ENCODE measurements around the gene PIEZO2.
A peak's percentile ranks its signal among the peaks of the same experiment; 100 is the strongest.

Gene PIEZO2

DNA sequence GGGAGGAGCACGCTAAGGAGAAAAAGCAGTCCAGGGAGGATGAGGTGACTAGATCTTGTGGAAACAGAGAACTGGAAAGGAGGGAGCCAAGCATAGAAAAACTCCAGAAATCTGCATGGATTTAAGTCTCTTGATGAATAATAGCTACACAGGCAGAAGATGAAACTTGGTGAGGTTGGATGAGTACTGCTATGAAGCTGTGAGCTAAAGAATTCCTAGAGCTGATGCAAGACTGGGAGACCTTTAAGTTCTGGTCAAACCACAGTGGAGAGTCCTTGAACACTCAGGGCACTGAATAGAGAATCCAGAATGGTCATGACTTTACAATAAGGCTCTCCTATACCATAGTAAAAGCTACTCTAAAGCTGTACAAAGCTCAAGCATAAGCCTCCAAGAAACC, 18.4 kb upstream of the PIEZO2 start:
- no peak overlapping the region for H3K27ac ChIP-seq
- no peaks in the 10 kb centered on the region for H4K20me1 ChIP-seq
- H3K4me3 ChIP-seq: no peak overlapping the region
- no peaks in the 10 kb centered on the region; a peak in 1 of 20 replicates for H3K4me1 ChIP-seq
- H3K9me3 ChIP-seq (replicated peaks in 1 of 11): no peaks in the 10 kb centered on the region; a peak in 1 of 22 replicates
- H3K4me2 ChIP-seq: no peak overlapping the region
- no peak overlapping the region for H3K9ac ChIP-seq
- H3K27me3 ChIP-seq: no peaks in the 10 kb centered on the region
- no peaks in the 10 kb centered on the region for H3K36me3 ChIP-seq
- no peak for TF ChIP-seq Cebpa-rat (IDR thresholded peaks at IDR 0.05)

GRCh38 chr18:11165952-11166351, 16.6 kb upstream of the PIEZO2 start:
- Histone ChIP-seq H3K27ac (no peak overlapping the region), H3K36me3 (no peaks in the 10 kb centered on the region), H4K20me1 (no peaks in the 10 kb centered on the region), H3K27me3 (no peaks in the 10 kb centered on the region), H3K9ac (no peak overlapping the region), H3K4me1 (no peaks in the 10 kb centered on the region), H3K4me2 (no peak overlapping the region), H3K9me3 (replicated peaks in 1 of 11) (no peaks in the 10 kb centered on the region; a peak in 1 of 22 replicates), H3K4me3 (no peak overlapping the region)
- no peak for TF ChIP-seq Cebpa-rat (IDR thresholded peaks at IDR 0.05)

DNA sequence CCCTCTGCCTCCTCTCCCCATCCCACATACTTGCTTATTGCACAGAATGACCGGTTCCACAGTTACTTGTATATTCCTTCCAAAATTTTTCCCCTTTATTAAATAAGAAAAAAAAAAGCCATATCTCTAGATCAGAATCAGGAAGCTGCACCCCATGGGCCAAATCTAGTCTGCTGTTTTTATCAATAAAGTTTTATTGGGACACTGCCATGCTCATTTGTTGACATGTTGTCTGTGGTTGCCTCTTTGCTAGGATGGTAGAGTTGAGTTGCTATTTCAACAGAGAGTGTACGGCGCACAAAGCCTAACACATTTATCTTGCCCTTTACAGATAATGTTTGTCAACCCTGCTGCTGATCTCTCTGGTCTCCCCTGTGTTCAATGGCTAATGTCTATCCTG, 15.8 kb upstream of the PIEZO2 start:
- Histone ChIP-seq H3K4me1 (no peaks in the 10 kb centered on the region), H3K4me3 (no peak overlapping the region), H3K4me2 (no peak overlapping the region), H4K20me1 (no peaks in the 10 kb centered on the region), H3K27ac (no peak overlapping the region), H3K9ac (no peak overlapping the region), H3K36me3 (no peaks in the 10 kb centered on the region), H3K27me3 (no peaks in the 10 kb centered on the region), H3K9me3 (replicated peaks in 1 of 11) (no peaks in the 10 kb centered on the region; a peak in 1 of 22 replicates)
- no peak for TF ChIP-seq Cebpa-rat (IDR thresholded peaks at IDR 0.05)

- no peak overlapping the region for H3K4me3 ChIP-seq
- H4K20me1 ChIP-seq: no peaks in the 10 kb centered on the region
- no peaks in the 10 kb centered on the region for H3K4me1 ChIP-seq
- no peak overlapping the region for H3K9ac ChIP-seq
- no peaks in the 10 kb centered on the region for H3K27me3 ChIP-seq
- H3K9me3 ChIP-seq (replicated peaks in 1 of 11): no peaks in the 10 kb centered on the region; a peak in 1 of 22 replicates
- H3K36me3 ChIP-seq: no peaks in the 10 kb centered on the region
- TF ChIP-seq Cebpa-rat (IDR thresholded peaks at IDR 0.05): no peak
- no peak overlapping the region for H3K27ac ChIP-seq
- H3K4me2 ChIP-seq: no peak overlapping the region
These were observed 14.3 kb upstream of the PIEZO2 start for GRCh38 chr18:11163665-11164064.

GRCh38 chr18:11162889-11163288, 13.5 kb upstream of the PIEZO2 start:
- H3K27ac ChIP-seq: no peak overlapping the region
- no peaks in the 10 kb centered on the region for H3K27me3 ChIP-seq
- no peaks in the 10 kb centered on the region for H3K4me1 ChIP-seq
- no peak overlapping the region for H3K9ac ChIP-seq
- no peaks in the 10 kb centered on the region for H3K36me3 ChIP-seq
- H3K4me2 ChIP-seq: no peak overlapping the region
- TF ChIP-seq Cebpa-rat (IDR thresholded peaks at IDR 0.05): no peak
- H3K4me3 ChIP-seq: no peak overlapping the region
- H3K9me3 ChIP-seq (replicated peaks in 1 of 11): no peaks in the 10 kb centered on the region
- H4K20me1 ChIP-seq: no peaks in the 10 kb centered on the region

GRCh38 chr18:11162462-11162861, 13.1 kb upstream of the PIEZO2 start:
- H3K4me1 ChIP-seq: no peaks in the 10 kb centered on the region
- no peak for TF ChIP-seq Cebpa-rat (IDR thresholded peaks at IDR 0.05)
- H3K4me2 ChIP-seq: no peak overlapping the region
- H3K9ac ChIP-seq: no peak overlapping the region
- no peaks in the 10 kb centered on the region for H3K36me3 ChIP-seq
- H3K27me3 ChIP-seq: no peaks in the 10 kb centered on the region
- H4K20me1 ChIP-seq: no peaks in the 10 kb centered on the region
- H3K4me3 ChIP-seq: no peak overlapping the region
- H3K9me3 ChIP-seq (replicated peaks in 1 of 11): no peaks in the 10 kb centered on the region
- H3K27ac ChIP-seq: no peak overlapping the region

- Histone ChIP-seq H3K27me3 (no peaks in the 10 kb centered on the region), H3K4me2 (no peak overlapping the region), H3K4me1 (peaks cover 0 to 4% (median 0%) of the 10 kb centered on the region in 10 experiments; a peak in 2 of 20 replicates), H3K9ac (no peak overlapping the region), H4K20me1 (no peaks in the 10 kb centered on the region), H3K36me3 (no peaks in the 10 kb centered on the region), H3K9me3 (replicated peaks in 1 of 11) (no peaks in the 10 kb centered on the region), H3K4me3 (no peak overlapping the region), H3K27ac (no peak overlapping the region)
- no peak for TF ChIP-seq Cebpa-rat (IDR thresholded peaks at IDR 0.05)
These were observed 10.9 kb upstream of the PIEZO2 start for GRCh38 chr18:11160313-11160712.

DNA sequence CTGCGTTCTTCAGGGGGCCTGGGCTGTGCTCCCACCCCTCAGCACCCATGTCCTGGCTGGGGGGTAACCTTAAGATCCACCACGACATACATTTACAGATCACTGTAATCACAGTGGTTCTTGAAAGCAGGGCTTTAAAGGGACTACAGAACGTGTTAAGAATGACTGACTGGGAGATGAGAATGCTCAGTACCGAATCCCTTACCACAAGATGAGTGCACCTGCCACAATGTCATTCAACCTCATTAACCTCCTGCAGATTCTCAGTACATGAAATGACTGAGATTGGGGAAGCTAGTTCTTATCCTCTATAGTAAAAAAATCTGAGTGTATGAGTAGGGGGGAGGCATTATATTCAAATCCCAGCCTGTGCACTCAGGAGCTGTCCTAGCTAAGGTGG, 10.5 kb upstream of the PIEZO2 start:
- H3K27me3 ChIP-seq: no peaks in the 10 kb centered on the region
- H3K27ac ChIP-seq: no peak overlapping the region
- H3K9ac ChIP-seq: no peak overlapping the region
- H3K9me3 ChIP-seq (replicated peaks in 1 of 11): no peaks in the 10 kb centered on the region
- H3K4me2 ChIP-seq: no peak overlapping the region
- H3K4me1 ChIP-seq: peaks cover 0 to 6% (median 0%) of the 10 kb centered on the region in 10 experiments; a peak in 2 of 20 replicates
- H3K4me3 ChIP-seq: no peak overlapping the region
- no peaks in the 10 kb centered on the region for H4K20me1 ChIP-seq
- TF ChIP-seq Cebpa-rat (IDR thresholded peaks at IDR 0.05): no peak
- H3K36me3 ChIP-seq: no peaks in the 10 kb centered on the region

DNA sequence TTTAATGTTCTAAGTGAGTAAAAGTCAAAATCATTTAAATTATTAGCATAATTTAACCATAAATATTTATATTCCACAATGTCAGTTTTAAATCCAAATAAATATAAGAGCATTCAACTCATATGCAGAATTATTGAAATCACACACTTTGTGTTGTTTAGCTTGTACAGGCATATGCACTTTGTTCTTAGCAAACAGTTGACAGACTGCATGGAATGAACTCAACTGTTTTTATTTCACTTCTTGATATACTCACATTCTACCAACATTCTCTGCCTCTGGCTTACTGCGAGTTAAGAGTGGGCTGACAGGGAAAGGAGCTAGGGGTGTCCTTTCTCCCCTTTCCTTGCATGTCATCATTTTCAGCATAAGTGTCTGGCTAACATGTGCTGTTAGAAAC, 7.6 kb upstream of the PIEZO2 start:
- H3K36me3 ChIP-seq: no peaks in the 10 kb centered on the region
- peaks cover 0 to 6% (median 0%) of the 10 kb centered on the region in 10 experiments; a peak in 2 of 20 replicates for H3K4me1 ChIP-seq
- no peak overlapping the region for H3K27ac ChIP-seq
- H3K9ac ChIP-seq: no peak overlapping the region
- TF ChIP-seq Cebpa-rat (IDR thresholded peaks at IDR 0.05): no peak
- H3K9me3 ChIP-seq (replicated peaks in 1 of 11): no peaks in the 10 kb centered on the region
- no peaks in the 10 kb centered on the region for H4K20me1 ChIP-seq
- H3K4me2 ChIP-seq: no peak overlapping the region
- no peak overlapping the region for H3K4me3 ChIP-seq
- H3K27me3 ChIP-seq: no peaks in the 10 kb centered on the region

GRCh38 chr18:11155034-11155759, 5.8 kb upstream of the PIEZO2 start:
- H3K4me1 ChIP-seq: peaks cover 0 to 6% (median 0%) of the 10 kb centered on the region in 10 experiments; a peak in 2 of 20 replicates
- H3K4me3 ChIP-seq: no peak overlapping the region
- TF ChIP-seq Cebpa-rat (IDR thresholded peaks at IDR 0.05): no peak

More at GRCh38 chr18:11155034-11155759, 5.8 kb upstream of the PIEZO2 start:
- peak overlapping the region in 2 of 11 experiments; percentile 3 to 16; a peak in 1 of 22 replicates for H3K4me2 ChIP-seq
- H4K20me1 ChIP-seq: no peaks in the 10 kb centered on the region
- H3K27ac ChIP-seq: no peak overlapping the region
- no peak overlapping the region for H3K9ac ChIP-seq
- H3K27me3 ChIP-seq: no peaks in the 10 kb centered on the region
- no peaks in the 10 kb centered on the region for H3K9me3 ChIP-seq (replicated peaks in 1 of 11)
- no peaks in the 10 kb centered on the region for H3K36me3 ChIP-seq
